Type B pancreatic cell (in vitro differentiated cells): ENCODE measurements around the gene CDC37. TPM values are rescaled to one million over a fixed set of nuclear protein-coding genes. Genes with fewer than 3 reads are reported as not detected.
A peak's percentile ranks its signal among the peaks of the same experiment; 100 is the strongest.
"Not testable (repeated sequence)": the region's sequence is repeated elsewhere in the genome, so short reads cannot be mapped to it uniquely, and the experiment has no call there.

ENCODE experiments used
- DNase-seq: peaks from one replicate; pipeline ENCODE4 v3.0.0; 2021; ENCODE audit warnings: mixed read lengths; ENCODE audit not compliant: unreplicated experiment; ENCODE audit errors: extremely low spot score
- H3K27ac Mint-ChIP-seq: 2 replicates; pipeline ENCODE4 v1.8.0; 2021; ENCODE audit warnings: mild to moderate bottlenecking, mixed read lengths
- H3K27me3 Mint-ChIP-seq: 2 replicates; pipeline ENCODE4 v1.8.0; 2021; ENCODE audit warnings: mixed read lengths
- H3K36me3 Mint-ChIP-seq: 2 replicates; pipeline ENCODE4 v1.8.0; 2021; ENCODE audit warnings: mixed read lengths
- H3K4me1 Mint-ChIP-seq: one replicate; pipeline ENCODE4 v1.8.0; 2021; ENCODE audit warnings: mixed read lengths; ENCODE audit not compliant: unreplicated experiment
- H3K4me3 Mint-ChIP-seq: 2 replicates; pipeline ENCODE4 v1.8.0; 2021; ENCODE audit warnings: mild to moderate bottlenecking, mixed read lengths
- H3K9me3 Mint-ChIP-seq: 2 replicates; pipeline ENCODE4 v1.8.0; 2021; ENCODE audit warnings: mixed read lengths
- CTCF ChIP-seq: fragments of 200-600 bp; sonication (generic); conservative IDR thresholded peaks from 2 replicates; pipeline ENCODE4 v1.5.0; 2021; ENCODE audit warnings: antibody characterized with exemption, mild to moderate bottlenecking
- total RNA-seq: library from RNA; stranded (reverse); gene quantifications from 2 replicates; pipeline ENCODE4 v1.2.1, GENCODE V29; 2021; ENCODE audit warnings: low replicate concordance

The CDC37 gene
- total RNA-seq, 1 donor from 2014 or later = 126 TPM

DNA sequence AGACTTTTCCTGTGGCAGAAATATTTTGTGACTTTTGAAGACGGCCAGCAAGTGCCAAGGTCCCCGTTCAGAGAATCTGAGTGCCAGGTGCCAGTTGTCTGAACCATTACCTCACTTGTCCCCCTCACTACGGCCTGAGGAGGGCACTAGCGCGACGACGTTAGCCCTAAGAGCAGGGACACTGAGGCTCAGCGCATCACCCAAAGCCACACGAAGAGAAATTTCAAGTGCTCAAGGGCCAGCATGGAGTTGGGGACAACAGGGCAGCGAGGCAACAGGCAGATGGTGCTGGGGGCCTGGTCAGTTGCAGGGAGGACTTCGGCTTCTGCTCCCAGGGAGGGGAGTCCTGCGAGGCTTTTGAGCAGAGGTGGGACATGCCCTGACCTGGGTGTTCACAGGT lies 13.5 kb downstream of the CDC37 start:
- peaks cover 5% of the 10 kb centered on the region for H3K36me3 Mint-ChIP-seq
- H3K9me3 Mint-ChIP-seq = no peaks in the 10 kb centered on the region
- no peak overlapping the region for H3K4me3 Mint-ChIP-seq
- TF ChIP-seq CTCF = no peak
- no peak for DNase-seq
- H3K4me1 Mint-ChIP-seq = peaks cover 5% of the 10 kb centered on the region
- no peaks in the 10 kb centered on the region for H3K27me3 Mint-ChIP-seq
- no peak overlapping the region for H3K27ac Mint-ChIP-seq

GRCh38 chr19:10388957-10389356 lies 14.4 kb downstream of the CDC37 start:
- peaks cover 5% of the 10 kb centered on the region for H3K36me3 Mint-ChIP-seq
- no peak overlapping the region for H3K4me3 Mint-ChIP-seq
- H3K4me1 Mint-ChIP-seq = peaks cover 5% of the 10 kb centered on the region
- peak; percentile 97 for TF ChIP-seq CTCF
- H3K27me3 Mint-ChIP-seq = no peaks in the 10 kb centered on the region
- no peaks in the 10 kb centered on the region for H3K9me3 Mint-ChIP-seq
- no peak overlapping the region for H3K27ac Mint-ChIP-seq
- peak; percentile 90 for DNase-seq

DNA sequence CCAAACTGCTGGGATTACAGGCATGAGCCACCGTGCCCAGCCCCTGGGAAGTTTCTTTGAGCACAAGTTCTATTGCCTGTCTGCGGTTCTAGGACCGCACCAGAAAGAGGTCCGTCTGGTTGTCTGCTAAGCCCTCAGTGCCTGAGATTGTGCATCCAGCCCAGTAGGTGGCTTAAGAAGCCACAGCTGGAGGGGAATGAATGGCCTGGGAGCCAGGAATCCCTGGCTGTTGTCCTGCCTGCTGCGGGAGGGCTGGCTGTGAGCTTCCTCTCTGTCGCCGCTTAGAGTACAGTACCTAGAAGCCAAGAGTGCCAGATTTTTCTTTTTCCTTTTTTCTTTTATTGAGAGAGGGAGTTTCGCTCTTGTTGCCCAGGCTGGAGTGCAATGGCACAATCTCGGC lies 18.8 kb downstream of the CDC37 start:
- Mint-ChIP-seq H3K9me3 (no peaks in the 10 kb centered on the region), H3K4me1 (peaks cover 19% of the 10 kb centered on the region), H3K27ac (no peak overlapping the region), H3K4me3 (no peak overlapping the region), H3K27me3 (no peaks in the 10 kb centered on the region), H3K36me3 (no peaks in the 10 kb centered on the region)
- TF ChIP-seq CTCF = no peak
- no peak for DNase-seq

- H3K27ac Mint-ChIP-seq = not testable (repeated sequence)
These were observed 20.2 kb downstream of the CDC37 start for GRCh38 chr19:10383223-10383499.

DNA sequence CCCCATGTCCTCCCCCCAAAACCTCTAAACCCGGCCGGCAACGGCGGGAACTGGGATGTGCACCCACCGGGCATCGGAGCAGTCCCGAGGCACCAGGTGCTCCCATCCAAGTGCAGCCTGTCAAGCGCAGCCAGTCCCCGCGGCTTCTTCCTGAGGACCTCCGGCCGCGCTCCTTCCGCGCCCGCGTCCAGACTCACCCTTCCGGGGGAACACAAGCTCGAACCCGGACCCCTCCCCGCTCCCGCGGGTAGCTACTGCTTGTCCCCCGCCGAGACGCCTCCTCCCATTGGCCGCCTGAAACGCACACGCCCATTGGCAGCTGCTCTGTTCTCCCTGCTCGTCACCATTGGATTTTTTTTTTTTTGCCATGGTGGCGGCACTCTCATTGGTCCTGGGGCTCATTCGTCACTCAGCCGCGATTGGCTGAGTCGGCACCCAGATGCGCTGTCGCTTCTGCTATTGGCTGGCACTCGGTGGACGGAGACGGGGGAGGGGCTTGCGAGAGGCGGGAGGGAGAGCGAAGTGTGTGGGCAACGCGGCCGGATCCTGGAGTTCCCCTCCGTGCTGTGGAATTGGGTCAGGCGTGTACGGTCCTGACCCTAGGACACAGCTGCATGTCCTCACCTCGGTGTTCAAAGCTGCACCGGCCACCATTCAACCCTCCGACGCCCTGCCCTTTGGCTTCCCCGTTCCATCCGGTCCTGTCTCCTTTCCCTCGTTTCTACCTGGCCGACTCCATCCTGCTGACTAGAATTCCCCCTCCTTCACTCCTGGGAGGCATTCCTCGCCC lies 22.8 kb downstream of the CDC37 start, which contains the start of gene TYK2:
Gene TYK2, minus strand, starts transcription at position 260 of the 790 bp plus-strand sequence. CDS start 2,166 bp downstream, outside the sequence.
- peak within 1 kb of the TSS; percentile 90 for H3K27ac Mint-ChIP-seq
- H3K27me3 Mint-ChIP-seq = no peaks in the 10 kb centered on the region
- DNase-seq = peak; percentile 95
- peak within 1 kb of the TSS; percentile 97 for H3K4me3 Mint-ChIP-seq
- no peak for TF ChIP-seq CTCF
- H3K36me3 Mint-ChIP-seq = peaks cover 4% of the 10 kb centered on the region
- H3K9me3 Mint-ChIP-seq = no peaks in the 10 kb centered on the region
- peaks cover 16% of the 10 kb centered on the region for H3K4me1 Mint-ChIP-seq

More at GRCh38 chr19:10383223-10383499, 20.2 kb downstream of the CDC37 start:
- not testable (repeated sequence) for H3K9me3 Mint-ChIP-seq, H3K36me3 Mint-ChIP-seq, DNase-seq, H3K27me3 Mint-ChIP-seq, H3K4me3 Mint-ChIP-seq
- H3K4me1 Mint-ChIP-seq = peaks cover 16% of the 10 kb centered on the region

DNA sequence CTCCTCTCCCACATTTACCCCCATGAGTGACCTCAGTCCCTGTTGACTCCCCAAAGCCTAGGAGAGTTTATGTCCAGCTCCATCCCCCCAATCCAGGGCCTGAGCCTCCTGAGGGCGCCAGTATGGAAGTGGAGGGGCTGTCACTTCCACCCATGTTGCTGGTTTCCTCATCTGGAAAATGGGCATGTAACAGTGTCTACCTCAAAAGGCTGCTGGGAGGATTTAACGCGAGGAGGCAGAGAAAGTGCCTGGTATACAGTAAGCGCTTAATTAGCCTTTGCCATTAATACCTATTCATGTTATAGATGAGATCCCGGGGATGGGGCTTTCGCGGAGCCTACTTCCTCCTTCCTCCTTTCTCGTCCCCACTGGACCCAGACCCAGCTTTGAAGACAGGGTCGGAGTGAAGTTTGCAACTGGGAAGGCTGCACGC lies 23.4 kb downstream of the CDC37 start:
- no peak for TF ChIP-seq CTCF
- H3K27ac Mint-ChIP-seq = peak overlapping the region; percentile 90
- no peak for DNase-seq
- H3K27me3 Mint-ChIP-seq = no peaks in the 10 kb centered on the region
- peak overlapping the region; percentile 97 for H3K4me3 Mint-ChIP-seq
- peaks cover 16% of the 10 kb centered on the region for H3K4me1 Mint-ChIP-seq
- no peaks in the 10 kb centered on the region for H3K9me3 Mint-ChIP-seq
- peaks cover 6% of the 10 kb centered on the region for H3K36me3 Mint-ChIP-seq
